B cell (primary cell): Measurements from ENCODE around the gene EID2. TPM values are rescaled to one million over a fixed set of nuclear protein-coding genes. Genes with fewer than 3 reads are reported as not detected.

ENCODE experiments used
- ATAC-seq: fragments of 200-7000 bp; cut with Tn5 transposase; one replicate; pipeline ENCODE4 v1.10.0; 2021; ENCODE audit warnings: low read depth, mild to moderate bottlenecking, moderate number of reproducible peaks, moderate library complexity
- CTCF ChIA-PET: fragments of 350-600 bp; sonication (Branson Sonifier 250); formaldehyde crosslinking; loops from one replicate; lab custom pipeline; 2021; ENCODE audit warnings: antibody characterized with exemption, inconsistent platforms; lab: Charles Lee
- POLR2A ChIA-PET: fragments of 350-600 bp; sonication (Branson Sonifier 250); formaldehyde crosslinking; loops from one replicate; lab custom pipeline; 2021; ENCODE audit warnings: antibody characterized with exemption; lab: Charles Lee
- DNase-seq: peaks from one replicate; pipeline ENCODE4 v3.0.0; 2013
- H2AFZ ChIP-seq: 2 replicates; pipeline ENCODE4 v1.6.1; 2012; ENCODE audit warnings: mild to moderate bottlenecking, low read depth, low read length; ENCODE audit not compliant: insufficient read depth, poor library complexity, severe bottlenecking
- H3K27ac ChIP-seq, 2 donors: 1 replicate in 1 of 2; 2 replicates in 1 of 2; pipeline ENCODE4 v1.5.1; 2012 to 2013; ENCODE audit warnings: low read length in 2 of 2, mild to moderate bottlenecking in 2 of 2, moderate library complexity in 1 of 2
- H3K27me3 ChIP-seq, 4 experiments: fragments of 200-600 bp in 1 of 4; sonication (generic) in 1 of 4; replicated peaks in 1 of 4; 1 replicate in 2 of 4; 2 replicates in 2 of 4; pipeline versions ENCODE4 v1.6.1 to v1.7.0; 2013 to 2016; ENCODE audit warnings: low read length in 3 of 4, mild to moderate bottlenecking in 2 of 4, mixed read lengths in 1 of 4, moderate library complexity in 1 of 4; ENCODE audit not compliant: insufficient read depth in 4 of 4, control insufficient read depth in 3 of 4; ENCODE audit errors: control extremely low read depth in 1 of 4
- H3K36me3 ChIP-seq, 2 experiments: replicated peaks in 1 of 2; 1 replicate in 1 of 2; 2 replicates in 1 of 2; pipeline versions ENCODE4 v1.6.1 to v1.7.1; 2013; ENCODE audit warnings: low read length in 1 of 2; ENCODE audit not compliant: insufficient read depth in 2 of 2, control insufficient read depth in 1 of 2; ENCODE audit errors: control extremely low read depth in 1 of 2, extremely low read depth in 1 of 2
- H3K4me1 ChIP-seq, 2 donors: fragments of 200-600 bp in 1 of 2; sonication (generic) in 1 of 2; 1 replicate in 1 of 2; 2 replicates in 1 of 2; pipeline versions ENCODE4 v1.5.1 to v1.6.1; 2013 to 2017; ENCODE audit warnings: low read length in 2 of 2; ENCODE audit not compliant: control insufficient read depth in 2 of 2, insufficient read depth in 2 of 2
- H3K4me2 ChIP-seq: replicated peaks from 2 replicates; pipeline ENCODE3; 2012; ENCODE audit warnings: mild to moderate bottlenecking, low read depth, low read length; ENCODE audit not compliant: poor library complexity, severe bottlenecking
- H3K4me3 ChIP-seq, 5 experiments: fragments of 200-600 bp in 1 of 5; sonication (generic) in 1 of 5; 1 replicate in 3 of 5; 2 replicates in 2 of 5; pipeline versions ENCODE4 v1.5.1 to v1.7.0; 2011 to 2016; ENCODE audit warnings: low read length in 4 of 5, mild to moderate bottlenecking in 4 of 5, low read depth in 2 of 5, control low read depth in 1 of 5, moderate library complexity in 1 of 5; ENCODE audit not compliant: insufficient read depth in 1 of 5; ENCODE audit errors: control extremely low read depth in 1 of 5, extremely low read depth in 1 of 5
- H3K79me2 ChIP-seq: fragments of 200-600 bp; sonication (generic); one replicate; pipeline ENCODE4 v1.6.0; 2016; ENCODE audit warnings: low read length; ENCODE audit not compliant: control insufficient read depth, insufficient read depth
- H3K9ac ChIP-seq: fragments of 200-600 bp; sonication (generic); 2 replicates; pipeline ENCODE4 v1.6.1; 2017; ENCODE audit warnings: mild to moderate bottlenecking, low read length, moderate library complexity
- H3K9me3 ChIP-seq, 3 donors: one replicate each; pipeline versions ENCODE4 v1.6.1 to v1.7.1; 2013; ENCODE audit warnings: low read length in 2 of 3; ENCODE audit not compliant: control insufficient read depth in 2 of 3, insufficient read depth in 1 of 3; ENCODE audit errors: control extremely low read depth in 1 of 3
- H4K20me1 ChIP-seq: 2 replicates; pipeline ENCODE4 v1.6.0; 2012; ENCODE audit warnings: mild to moderate bottlenecking, low read length; ENCODE audit not compliant: insufficient read depth, control insufficient read depth, poor library complexity, severe bottlenecking
- H3K27ac Mint-ChIP-seq: one replicate; pipeline ENCODE4 v1.8.0; 2021; ENCODE audit warnings: mixed read lengths
- H3K27me3 Mint-ChIP-seq: one replicate; pipeline ENCODE4 v1.8.0; 2021; ENCODE audit warnings: mixed read lengths
- H3K4me1 Mint-ChIP-seq: one replicate; pipeline ENCODE4 v1.8.0; 2021; ENCODE audit warnings: mixed read lengths
- H3K4me3 Mint-ChIP-seq: one replicate; pipeline ENCODE4 v1.8.0; 2021; ENCODE audit warnings: mixed read lengths
- H3K9me3 Mint-ChIP-seq: one replicate; pipeline ENCODE4 v1.8.0; 2022; ENCODE audit warnings: mixed read lengths; ENCODE audit not compliant: insufficient read depth
- CTCF ChIP-seq: fragments of 200-600 bp; IDR thresholded peaks from one replicate; pipeline ENCODE4 v1.8.0; 2022; ENCODE audit warnings: antibody characterized with exemption, mild to moderate bottlenecking
- EZH2 ChIP-seq: IDR thresholded peaks from 2 replicates; pipeline ENCODE4 v1.6.1; 2012; ENCODE audit warnings: borderline replicate concordance, low read depth, mild to moderate bottlenecking, moderate library complexity, low read length; ENCODE audit not compliant: insufficient read depth, poor library complexity, severe bottlenecking
- WGBS: methylation state at CpG from one replicate; pipeline ENCODE4 v1.1.5; 2013; ENCODE audit warnings: missing lambda C conversion rate; ENCODE audit not compliant: insufficient coverage; 5-methylcytosine and 5-hydroxymethylcytosine counted together
- intact Hi-C: fragments of 100-400 bp; cut with micrococcal nuclease; formaldehyde crosslinking; loops from one replicate; pipeline ENCODE4 v1.10.0; 2022
- polyA plus RNA-seq: library from polyadenylated mRNA; depleted of rRNA; stranded (reverse); fragments of >200 nt; gene quantifications from 2 replicates; pipeline ENCODE4 v1.2.3, GENCODE V29; 2012
- total RNA-seq, 2 donors: library from RNA; stranded (reverse); fragments of 120-200 nt in 1 of 2; gene quantifications; 1 replicate in 1 of 2; 2 replicates in 1 of 2; pipeline versions ENCODE4 v1.2.3 to v1.2.4, GENCODE V29; 2013 to 2022

The EID2 gene
- total and polyA plus RNA-seq, 2 donors (not counting 1 experiment from before 2014, with no cell fraction given): 6.2 to 14.1 TPM

- Histone ChIP-seq H3K9ac (peak overlapping the region; percentile 62), H4K20me1 (no peaks in the 10 kb centered on the region), H3K9me3 (peaks cover 0 to 9% (median 0%) of the 10 kb centered on the region in 3 donors), H2AFZ (peak overlapping the region; percentile 72), H3K27me3 (peaks cover 0 to 46% (median 22%) of the 10 kb centered on the region in 4 experiments), H3K27ac (no peak overlapping the region), H3K4me1 (peaks cover 27 to 30% of the 10 kb centered on the region in 2 donors), H3K79me2 (no peaks in the 10 kb centered on the region), H3K36me3 (no peaks in the 10 kb centered on the region), H3K4me3 (peak overlapping the region; percentile 11 to 65 (median 48)), H3K4me2 (peak overlapping the region; percentile 96)
- intact Hi-C loops: loop anchor here (2.0 kb wide), 2 partner anchors 17 to 35 kb away; partner anchors contain the start of genes EID2B and TIMM50
- Mint-ChIP-seq H3K27ac (peak overlapping the region; percentile 33), H3K4me3 (peak overlapping the region; percentile 85), H3K9me3 (no peaks in the 10 kb centered on the region), H3K4me1 (peaks cover 22% of the 10 kb centered on the region), H3K27me3 (peaks cover 26% of the 10 kb centered on the region)
- 2% methylated on average over 33 of the region's 40 CpGs for WGBS
- TF ChIP-seq CTCF (peak; percentile 17), EZH2 (no peak)
- ChIA-PET CTCF (interaction anchor here (0.5 to 1.7 kb wide), 13 partner anchors 9 to 376 kb away, joined by 3 to 8 read pairs (median 3); partner anchors contain the start of genes EID2 and EID2B), POLR2A (interaction anchor here (0.7 to 1.2 kb wide), 2 partner anchors 335 to 659 kb away, joined by 5 to 7 read pairs; no protein-coding TSS in a partner anchor)
- peak; percentile 65 for DNase-seq
- peak; percentile 37 for ATAC-seq
Observed at GRCh38 chr19:39497996-39498797, 41.8 kb downstream of the EID2 start.

GRCh38 chr19:39497701-39497995, 42.3 kb downstream of the EID2 start:
- no peaks in the 10 kb centered on the region for H4K20me1 ChIP-seq
- ChIA-PET POLR2A (interaction anchor here (0.7 to 1.2 kb wide), 2 partner anchors 100 to 336 kb away, joined by 3 to 5 read pairs; no protein-coding TSS in a partner anchor), CTCF (interaction anchor here (0.6 to 1.7 kb wide), 10 partner anchors 13 to 174 kb away, joined by 3 to 8 read pairs (median 4); partner anchors contain the start of genes EID2 and EID2B)
- H2AFZ ChIP-seq: peak overlapping the region; percentile 72
- no peak overlapping the region for H3K27ac ChIP-seq
- peak overlapping the region; percentile 62 for H3K9ac ChIP-seq
- ATAC-seq (no peak), DNase-seq (no peak)
- Mint-ChIP-seq H3K27me3 (peaks cover 24% of the 10 kb centered on the region), H3K9me3 (no peaks in the 10 kb centered on the region), H3K4me3 (no peak overlapping the region), H3K27ac (no peak overlapping the region), H3K4me1 (peaks cover 20% of the 10 kb centered on the region)
- H3K4me3 ChIP-seq: peak overlapping the region in 3 of 5 experiments; percentile 38 to 52 (median 48)
- no peaks in the 10 kb centered on the region for H3K36me3 ChIP-seq
- peaks cover 0 to 5% (median 0%) of the 10 kb centered on the region in 3 donors for H3K9me3 ChIP-seq
- peak overlapping the region; percentile 96 for H3K4me2 ChIP-seq
- 1% methylated on average over 7 of the region's 7 CpGs for whole genome bisulfite sequencing
- intact Hi-C loops: no loop called here
- H3K27me3 ChIP-seq: peaks cover 0 to 43% (median 20%) of the 10 kb centered on the region in 4 experiments
- no peak for TF ChIP-seq EZH2
- no peak for TF ChIP-seq CTCF
- H3K4me1 ChIP-seq: peaks cover 26% of the 10 kb centered on the region in 2 donors
- no peaks in the 10 kb centered on the region for H3K79me2 ChIP-seq
